Keratinocyte (primary cell): Measurements from ENCODE around the gene HDGFL2. TPM values are rescaled to one million over a fixed set of nuclear protein-coding genes. Genes with fewer than 3 reads are reported as not detected.
"Not testable (repeated sequence)": the region's sequence is repeated elsewhere in the genome, so short reads cannot be mapped to it uniquely, and the experiment has no call there.

ENCODE experiments used
- DNase-seq: peaks from one replicate; pipeline ENCODE4 v3.0.0-alpha.2; 2011; ENCODE audit warnings: low read depth, missing footprints, low spot score
- FAIRE-seq: peaks from 2 replicates; lab custom pipeline; 2011; peaks lifted over from hg19 to GRCh38; lab: Jason Lieb, UNC
- H2AFZ ChIP-seq: 2 replicates; pipeline ENCODE4 v1.6.0; 2012; ENCODE audit warnings: low read length, control low read depth, inconsistent platforms; ENCODE audit not compliant: control insufficient read depth
- H3K27ac ChIP-seq: 2 replicates; pipeline ENCODE4 v1.5.1; 2011; ENCODE audit warnings: low read length; ENCODE audit not compliant: control insufficient read depth, insufficient read depth
- H3K27me3 ChIP-seq: 3 replicates; pipeline ENCODE4 v1.6.0; 2011; ENCODE audit warnings: low read length; ENCODE audit not compliant: control insufficient read depth, insufficient read depth; ENCODE audit errors: extremely low read depth
- H3K36me3 ChIP-seq, 2 experiments: 2 replicates in 1 of 2; 3 replicates in 1 of 2; pipeline ENCODE4 v1.5.1; 2011; ENCODE audit warnings: low read length in 2 of 2, mild to moderate bottlenecking in 1 of 2; ENCODE audit not compliant: control insufficient read depth in 2 of 2, insufficient read depth in 2 of 2; ENCODE audit errors: extremely low read depth in 1 of 2
- H3K4me1 ChIP-seq: 3 replicates; pipeline ENCODE4 v1.5.1; 2011; ENCODE audit warnings: low read length; ENCODE audit not compliant: control insufficient read depth, insufficient read depth; ENCODE audit errors: extremely low read depth
- H3K4me2 ChIP-seq: 3 replicates; pipeline ENCODE4 v1.6.0; 2011; ENCODE audit warnings: low read depth, low read length; ENCODE audit not compliant: control insufficient read depth, insufficient read depth; ENCODE audit errors: extremely low read depth
- H3K4me3 ChIP-seq, 3 experiments: fragments of 200-600 bp in 1 of 3; sonication (generic) in 1 of 3; 2 replicates in 2 of 3; 3 replicates in 1 of 3; pipeline ENCODE4 v1.5.1; 2011 to 2016; ENCODE audit warnings: low read length in 3 of 3, mild to moderate bottlenecking in 3 of 3, control low read depth in 2 of 3, inconsistent platforms in 1 of 3, low read depth in 1 of 3, mixed read lengths in 1 of 3, mixed run types in 1 of 3, moderate library complexity in 1 of 3; ENCODE audit not compliant: control insufficient read depth in 2 of 3, insufficient read depth in 2 of 3; ENCODE audit errors: extremely low read depth in 1 of 3
- H3K79me2 ChIP-seq: 2 replicates; pipeline ENCODE4 v1.6.0; 2012; ENCODE audit warnings: low read length; ENCODE audit not compliant: control insufficient read depth, insufficient read depth
- H3K9ac ChIP-seq: 3 replicates; pipeline ENCODE4 v1.6.0; 2011; ENCODE audit warnings: low read length; ENCODE audit not compliant: control insufficient read depth, insufficient read depth; ENCODE audit errors: extremely low read depth
- H3K9me1 ChIP-seq: 3 replicates; pipeline ENCODE4 v1.6.0; 2011; ENCODE audit warnings: low read length; ENCODE audit not compliant: control insufficient read depth, insufficient read depth; ENCODE audit errors: extremely low read depth
- H3K9me3 ChIP-seq: 2 replicates; pipeline ENCODE4 v1.5.1; 2012; ENCODE audit warnings: low read depth, low read length; ENCODE audit not compliant: control insufficient read depth
- H4K20me1 ChIP-seq: 3 replicates; pipeline ENCODE4 v1.6.0; 2011; ENCODE audit warnings: low read length; ENCODE audit not compliant: control insufficient read depth, insufficient read depth; ENCODE audit errors: extremely low read depth
- CTCF ChIP-seq, 3 experiments: IDR thresholded peaks in 1 of 3; conservative IDR thresholded peaks in 1 of 3; optimal IDR thresholded peaks in 1 of 3; 2 replicates in 2 of 3; 3 replicates in 1 of 3; pipeline versions ENCODE3 to v1.5.1; 2011; ENCODE audit warnings: low read length in 3 of 3, mild to moderate bottlenecking in 3 of 3, moderate library complexity in 2 of 3, control low read depth in 1 of 3, inconsistent platforms in 1 of 3; ENCODE audit not compliant: insufficient read depth in 2 of 3; ENCODE audit errors: extremely low read depth in 1 of 3
- EZH2 ChIP-seq: IDR thresholded peaks from one replicate; pipeline ENCODE4 v1.6.1; 2012; ENCODE audit warnings: inconsistent platforms, mild to moderate bottlenecking, low read length, moderate library complexity
- dilution Hi-C: fragments of 300-500 bp; cut with MboI; formaldehyde crosslinking; loops from one replicate; pipeline ENCODE4 v1.7.0; 2020; ENCODE audit warnings: low sequenced_read_pairs; ENCODE audit not compliant: extremely low pct_ligation_motif_present
- polyA plus RNA-seq, 5 experiments: library from polyadenylated mRNA; depleted of rRNA in 3 of 5; stranded (reverse) in 3 of 5; stranded (forward) in 1 of 5; unstranded in 1 of 5; fragments of >200 nt; gene quantifications; 1 replicate in 1 of 5; 2 replicates in 3 of 5; 3 replicates in 1 of 5; pipeline versions ENCODE4 v1.2.1 to v1.2.3, GENCODE V29; 2011 to 2012; ENCODE audit warnings: missing spikeins in 2 of 5, low read depth in 1 of 5, low replicate concordance in 1 of 5

Gene HDGFL2
- polyA plus RNA-seq, 1 donor (not counting 4 experiments of a cell fraction or from before 2014, with no cell fraction given): 19.5 TPM

- TF ChIP-seq EZH2: no peak
- no peak for TF ChIP-seq CTCF (optimal IDR thresholded peaks at IDR 0.05 in 1 of 3, IDR thresholded peaks at IDR 0.05 in 1 of 3, conservative IDR thresholded peaks at IDR 0.05 in 1 of 3; ENCODE audit: extremely low read depth in 1 of 3, insufficient read depth in 2 of 3, low read length in 3 of 3)
- DNase-seq: no peak
- FAIRE-seq: no peak
- Histone ChIP-seq H3K4me2 (no peak overlapping the region), H3K9ac (no peak overlapping the region), H3K27me3 (no peaks in the 10 kb centered on the region), H3K4me3 (no peak overlapping the region), H4K20me1 (no peaks in the 10 kb centered on the region), H3K36me3 (no peaks in the 10 kb centered on the region), H3K9me1 (no peaks in the 10 kb centered on the region), H3K9me3 (no peaks in the 10 kb centered on the region), H3K79me2 (no peaks in the 10 kb centered on the region), H3K4me1 (peaks cover 7% of the 10 kb centered on the region), H3K27ac (no peak overlapping the region), H2AFZ (no peak overlapping the region)
- dilution Hi-C loops: no loop called here
Observed at GRCh38 chr19:4541114-4541805, 69.2 kb downstream of the HDGFL2 start.

- H4K20me1 ChIP-seq, H3K4me1 ChIP-seq, H3K27ac ChIP-seq, FAIRE-seq, H3K36me3 ChIP-seq, H3K79me2 ChIP-seq, DNase-seq, H3K9ac ChIP-seq, H3K27me3 ChIP-seq, dilution Hi-C loops, H2AFZ ChIP-seq, H3K9me1 ChIP-seq, H3K9me3 ChIP-seq, H3K4me2 ChIP-seq, H3K4me3 ChIP-seq: not testable (repeated sequence)
Observed at GRCh38 chr19:4541806-4542145, 69.7 kb downstream of the HDGFL2 start.
